ENCODE data around the gene CCNY. TPM values are rescaled to one million over a fixed set of nuclear protein-coding genes. Genes with fewer than 3 reads are reported as not detected.

The CCNY gene
- total RNA-seq, 3 donors from 2014 or later, result 48.6 to 64.4 (median 51.5) TPM

- intact Hi-C loops (cut with DNase I, micrococcal nuclease), result no loop called here
- no peak for TF ChIP-seq CTCF (IDR thresholded peaks at IDR 0.05)
- H3K4me3 ChIP-seq, result no peak overlapping the region
- no peaks in the 10 kb centered on the region for H3K36me3 ChIP-seq (ENCODE audit: low read depth)
- no peaks in the 10 kb centered on the region for H3K4me1 ChIP-seq (ENCODE audit: low read depth)
- peaks cover 2% of the 10 kb centered on the region for H3K9me3 ChIP-seq
- no peak for DNase-seq
- no peak for ATAC-seq
Observed at GRCh38 chr10:35327790-35328403, 8.4 kb upstream of the CCNY start.

GRCh38 chr10:35328404-35329037, 7.8 kb upstream of the CCNY start:
- TF ChIP-seq CTCF (IDR thresholded peaks at IDR 0.05), result no peak
- H3K9me3 ChIP-seq, result no peaks in the 10 kb centered on the region
- no peak for ATAC-seq
- H3K4me1 ChIP-seq (ENCODE audit: low read depth), result no peaks in the 10 kb centered on the region
- intact Hi-C loops (cut with DNase I, micrococcal nuclease), result no loop called here
- H3K36me3 ChIP-seq (ENCODE audit: low read depth), result no peaks in the 10 kb centered on the region
- DNase-seq, result no peak
- no peak overlapping the region for H3K4me3 ChIP-seq

GRCh38 chr10:35329520-35329919, 6.8 kb upstream of the CCNY start:
- ATAC-seq (no peak), DNase-seq (no peak)
- no peak for TF ChIP-seq CTCF (IDR thresholded peaks at IDR 0.05)
- Histone ChIP-seq H3K4me3 (no peak overlapping the region), H3K4me1 (ENCODE audit: low read depth) (peaks cover 5% of the 10 kb centered on the region), H3K9me3 (no peaks in the 10 kb centered on the region), H3K36me3 (ENCODE audit: low read depth) (no peaks in the 10 kb centered on the region)
- intact Hi-C loops (cut with DNase I, micrococcal nuclease), result no loop called here

GRCh38 chr10:35331894-35332640, 4.2 kb upstream of the CCNY start:
- H3K9me3 ChIP-seq, result no peaks in the 10 kb centered on the region
- ATAC-seq (peak; percentile 15), DNase-seq (no peak)
- H3K4me3 ChIP-seq, result no peak overlapping the region
- H3K4me1 ChIP-seq (ENCODE audit: low read depth), result peaks cover 7% of the 10 kb centered on the region
- H3K36me3 ChIP-seq (ENCODE audit: low read depth), result no peaks in the 10 kb centered on the region
- intact Hi-C loops (cut with DNase I, micrococcal nuclease), result no loop called here
- no peak for TF ChIP-seq CTCF (IDR thresholded peaks at IDR 0.05)

- DNase-seq (no peak), ATAC-seq (no peak)
- Histone ChIP-seq H3K4me1 (ENCODE audit: low read depth) (peaks cover 11% of the 10 kb centered on the region), H3K4me3 (no peak overlapping the region), H3K36me3 (ENCODE audit: low read depth) (no peaks in the 10 kb centered on the region), H3K9me3 (no peaks in the 10 kb centered on the region)
- intact Hi-C loops (cut with DNase I, micrococcal nuclease), result no loop called here
- no peak for TF ChIP-seq CTCF (IDR thresholded peaks at IDR 0.05)
Observed at GRCh38 chr10:35334297-35334696, 2.0 kb upstream of the CCNY start.

All from mucosa of descending colon (tissue), 3 donors.